ENCODE results near the gene PROKR1.

GRCh38 chr2:68627615-68628014 lies 15.8 kb upstream of the PROKR1 start:
- TF ChIP-seq CTCF (IDR thresholded peaks at IDR 0.05), result no peak
- TF ChIP-seq HOXA7 (CRISPR knock-in tag; IDR thresholded peaks at IDR 0.05), result no peak
- no peak for TF ChIP-seq CBX2 (IDR thresholded peaks at IDR 0.05; ENCODE audit: borderline replicate concordance, low read depth)
- no peak for TF ChIP-seq POLR2A (IDR thresholded peaks at IDR 0.05; ENCODE audit: low read length)
